Fibroblast of lung (primary cell): ENCODE data around the gene TCF4. TPM values are rescaled to one million over a fixed set of nuclear protein-coding genes. Genes with fewer than 3 reads are reported as not detected.

Source experiments
- DNase-seq, 2 donors: peaks; one replicate each; pipeline versions ENCODE4 v3.0.0 to v3.0.0-alpha.2; 2010; ENCODE audit warnings: low read depth in 2 of 2
- H2AFZ ChIP-seq: 2 replicates; pipeline ENCODE4 v1.5.1; 2012; ENCODE audit warnings: low read length, control low read depth, inconsistent platforms
- H3K27ac ChIP-seq: 2 replicates; pipeline ENCODE4 v1.5.1; 2011; ENCODE audit warnings: low read length, control low read depth; ENCODE audit not compliant: insufficient read depth
- H3K27me3 ChIP-seq: 2 replicates; pipeline ENCODE4 v1.5.1; 2011; ENCODE audit warnings: mild to moderate bottlenecking, low read length; ENCODE audit not compliant: control insufficient read depth, insufficient read depth
- H3K36me3 ChIP-seq: 2 replicates; pipeline ENCODE4 v1.5.1; 2011; ENCODE audit warnings: low read length; ENCODE audit not compliant: control insufficient read depth, insufficient read depth
- H3K4me1 ChIP-seq: 2 replicates; pipeline ENCODE4 v1.5.1; 2011; ENCODE audit warnings: low read length; ENCODE audit not compliant: control insufficient read depth, insufficient read depth; ENCODE audit errors: extremely low read depth
- H3K4me2 ChIP-seq: 2 replicates; pipeline ENCODE4 v1.5.1; 2011; ENCODE audit warnings: low read length, control low read depth; ENCODE audit not compliant: insufficient read depth; ENCODE audit errors: extremely low read depth
- H3K4me3 ChIP-seq, 4 experiments: fragments of 200-600 bp in 1 of 4; sonication (generic) in 1 of 4; replicated peaks in 1 of 4; 2 replicates each; pipeline ENCODE4 v1.5.1; 2011 to 2016; ENCODE audit warnings: low read length in 4 of 4, low read depth in 3 of 4, mild to moderate bottlenecking in 3 of 4, control low read depth in 2 of 4, inconsistent platforms in 1 of 4, mixed read lengths in 1 of 4; ENCODE audit not compliant: insufficient read depth in 1 of 4; ENCODE audit errors: control extremely low read depth in 1 of 4
- H3K79me2 ChIP-seq: 2 replicates; pipeline ENCODE4 v1.5.1; 2012; ENCODE audit warnings: mild to moderate bottlenecking, low read length, inconsistent platforms; ENCODE audit not compliant: control insufficient read depth, insufficient read depth
- H3K9ac ChIP-seq: 2 replicates; pipeline ENCODE4 v1.5.1; 2011; ENCODE audit warnings: mild to moderate bottlenecking, low read length, control low read depth; ENCODE audit not compliant: insufficient read depth
- H3K9me3 ChIP-seq: 2 replicates; pipeline ENCODE4 v1.5.1; 2012; ENCODE audit warnings: low read depth, low read length; ENCODE audit not compliant: control insufficient read depth, insufficient read depth
- H4K20me1 ChIP-seq: 2 replicates; pipeline ENCODE4 v1.5.1; 2011; ENCODE audit warnings: low read length; ENCODE audit not compliant: control insufficient read depth, insufficient read depth; ENCODE audit errors: extremely low read depth
- EZH2 ChIP-seq: IDR thresholded peaks from 2 replicates; pipeline ENCODE4 v1.5.1; 2012; ENCODE audit warnings: low read length, control low read depth, mild to moderate bottlenecking; ENCODE audit errors: missing control alignments
- polyA plus RNA-seq, 2 donors: library from polyadenylated mRNA; depleted of rRNA in 1 of 2; stranded (reverse) in 1 of 2; unstranded in 1 of 2; fragments of >200 nt; gene quantifications; 2 replicates each; pipeline ENCODE4 v1.2.1, GENCODE V29; 2011 to 2012; ENCODE audit warnings: missing spikeins in 1 of 2
- total RNA-seq: library from RNA; depleted of rRNA; stranded (reverse); fragments of >200 nt; gene quantifications from 2 replicates; pipeline ENCODE4 v1.2.1, GENCODE V29; 2014
- TF ChIP-seq, protein P1 (sequence below), 2 donors: IDR thresholded peaks in 1 of 2; conservative IDR thresholded peaks in 1 of 2; 1 replicate in 1 of 2; 2 replicates in 1 of 2; pipeline ENCODE4 v1.5.1; 2011 to 2012; ENCODE audit warnings: low read length in 2 of 2, control low read depth in 1 of 2, inconsistent platforms in 1 of 2, low read depth in 1 of 2, mild to moderate bottlenecking in 1 of 2

Gene TCF4
- total and polyA plus RNA-seq, 2 donors (not counting 1 experiment from before 2014, with no cell fraction given): 48.9 to 57.6 TPM

DNA sequence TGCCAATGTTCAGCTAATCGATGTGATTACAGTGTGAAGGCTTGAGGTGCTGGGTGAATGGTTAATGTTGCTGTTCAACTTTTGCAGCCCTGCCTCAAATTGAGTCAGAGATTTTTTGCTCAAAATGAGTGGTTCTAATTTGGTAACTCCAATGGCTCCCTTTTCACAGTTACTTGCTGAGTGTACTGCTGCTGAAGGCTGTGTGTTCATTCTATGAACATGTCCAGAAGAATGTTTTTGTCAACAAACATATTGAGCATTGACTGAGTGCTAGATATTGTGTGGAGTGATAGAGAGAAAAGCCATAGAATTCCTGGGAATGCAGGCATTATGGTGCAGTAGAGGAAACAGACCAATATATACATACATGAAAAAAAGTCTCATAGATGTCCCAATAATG, 39.0 kb upstream of the TCF4 start:
- Histone ChIP-seq H3K4me1 (no peaks in the 10 kb centered on the region), H3K79me2 (no peaks in the 10 kb centered on the region), H3K4me3 (no peak overlapping the region), H3K36me3 (no peaks in the 10 kb centered on the region), H4K20me1 (no peaks in the 10 kb centered on the region), H2AFZ (no peak overlapping the region), H3K9ac (no peak overlapping the region), H3K27me3 (no peaks in the 10 kb centered on the region), H3K27ac (no peak overlapping the region), H3K9me3 (no peaks in the 10 kb centered on the region), H3K4me2 (no peak overlapping the region)
- TF ChIP-seq EZH2: no peak
- TF ChIP-seq, protein P1, sequence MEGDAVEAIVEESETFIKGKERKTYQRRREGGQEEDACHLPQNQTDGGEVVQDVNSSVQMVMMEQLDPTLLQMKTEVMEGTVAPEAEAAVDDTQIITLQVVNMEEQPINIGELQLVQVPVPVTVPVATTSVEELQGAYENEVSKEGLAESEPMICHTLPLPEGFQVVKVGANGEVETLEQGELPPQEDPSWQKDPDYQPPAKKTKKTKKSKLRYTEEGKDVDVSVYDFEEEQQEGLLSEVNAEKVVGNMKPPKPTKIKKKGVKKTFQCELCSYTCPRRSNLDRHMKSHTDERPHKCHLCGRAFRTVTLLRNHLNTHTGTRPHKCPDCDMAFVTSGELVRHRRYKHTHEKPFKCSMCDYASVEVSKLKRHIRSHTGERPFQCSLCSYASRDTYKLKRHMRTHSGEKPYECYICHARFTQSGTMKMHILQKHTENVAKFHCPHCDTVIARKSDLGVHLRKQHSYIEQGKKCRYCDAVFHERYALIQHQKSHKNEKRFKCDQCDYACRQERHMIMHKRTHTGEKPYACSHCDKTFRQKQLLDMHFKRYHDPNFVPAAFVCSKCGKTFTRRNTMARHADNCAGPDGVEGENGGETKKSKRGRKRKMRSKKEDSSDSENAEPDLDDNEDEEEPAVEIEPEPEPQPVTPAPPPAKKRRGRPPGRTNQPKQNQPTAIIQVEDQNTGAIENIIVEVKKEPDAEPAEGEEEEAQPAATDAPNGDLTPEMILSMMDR (conservative IDR thresholded peaks at IDR 0.05 in 1 of 2, IDR thresholded peaks at IDR 0.05 in 1 of 2; ENCODE audit: low read depth in 1 of 2, low read length in 2 of 2): no peak
- no peak for DNase-seq

DNA sequence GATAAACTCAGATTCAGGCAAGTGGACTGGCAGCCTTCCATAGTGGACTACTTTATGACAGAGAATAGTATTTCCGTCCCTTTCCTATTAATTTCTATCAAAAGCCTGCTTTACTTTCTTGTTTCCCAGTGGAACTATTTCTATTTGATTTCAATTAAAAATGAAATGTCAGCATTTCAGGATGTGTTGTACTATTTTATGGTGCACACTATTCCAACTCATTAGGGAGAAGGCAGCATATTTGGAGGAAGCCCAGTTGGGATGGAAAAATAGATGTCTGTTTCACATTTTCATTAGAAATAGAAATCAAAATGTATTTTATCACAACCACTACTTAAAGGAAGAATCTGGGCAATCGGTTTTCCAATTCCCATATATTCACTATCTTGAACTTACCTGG, 37.9 kb upstream of the TCF4 start:
- no peak overlapping the region for H3K4me3 ChIP-seq
- no peak for TF ChIP-seq EZH2
- TF ChIP-seq, protein P1 (conservative IDR thresholded peaks at IDR 0.05 in 1 of 2, IDR thresholded peaks at IDR 0.05 in 1 of 2; ENCODE audit: low read depth in 1 of 2, low read length in 2 of 2): no peak
- H4K20me1 ChIP-seq: no peaks in the 10 kb centered on the region
- H3K9me3 ChIP-seq: no peaks in the 10 kb centered on the region
- H3K27me3 ChIP-seq: no peaks in the 10 kb centered on the region
- no peak overlapping the region for H3K4me2 ChIP-seq
- H2AFZ ChIP-seq: no peak overlapping the region
- no peaks in the 10 kb centered on the region for H3K36me3 ChIP-seq
- no peaks in the 10 kb centered on the region for H3K79me2 ChIP-seq
- no peaks in the 10 kb centered on the region for H3K4me1 ChIP-seq
- H3K27ac ChIP-seq: no peak overlapping the region
- no peak for DNase-seq
- H3K9ac ChIP-seq: no peak overlapping the region

DNA sequence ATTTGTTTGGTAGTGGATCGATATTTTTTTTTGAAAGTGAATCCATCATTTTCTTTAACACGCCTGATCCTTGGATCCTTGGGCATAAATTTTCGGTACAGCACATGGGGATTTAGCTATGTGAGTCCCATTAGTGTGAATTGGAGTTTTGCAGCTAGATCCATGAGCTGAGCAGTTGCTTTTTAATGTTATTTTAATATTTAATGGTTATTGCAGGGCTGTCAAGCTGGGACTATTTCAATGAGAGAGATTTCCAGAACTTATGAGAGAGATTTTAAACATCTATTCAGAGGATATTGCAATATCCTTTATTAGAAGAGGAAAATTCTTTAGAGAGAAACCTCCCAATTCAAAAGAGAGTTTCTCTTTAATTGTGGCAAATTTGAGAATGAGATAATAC, 35.6 kb upstream of the TCF4 start:
- no peaks in the 10 kb centered on the region for H3K79me2 ChIP-seq
- no peak overlapping the region for H3K9ac ChIP-seq
- no peaks in the 10 kb centered on the region for H3K27me3 ChIP-seq
- no peak overlapping the region for H3K27ac ChIP-seq
- TF ChIP-seq, protein P1 (conservative IDR thresholded peaks at IDR 0.05 in 1 of 2, IDR thresholded peaks at IDR 0.05 in 1 of 2; ENCODE audit: low read depth in 1 of 2, low read length in 2 of 2): no peak
- TF ChIP-seq EZH2: no peak
- no peak overlapping the region for H2AFZ ChIP-seq
- no peak for DNase-seq
- H4K20me1 ChIP-seq: no peaks in the 10 kb centered on the region
- no peak overlapping the region for H3K4me2 ChIP-seq
- H3K4me3 ChIP-seq: no peak overlapping the region
- H3K9me3 ChIP-seq: no peaks in the 10 kb centered on the region
- no peaks in the 10 kb centered on the region for H3K36me3 ChIP-seq
- no peaks in the 10 kb centered on the region for H3K4me1 ChIP-seq
